GM18507 (cell line): ENCODE measurements around the gene SUGCT.
"Not testable (repeated sequence)": the region's sequence is repeated elsewhere in the genome, so short reads cannot be mapped to it uniquely, and the experiment has no call there.

ENCODE experiments used
- DNase-seq: peaks from one replicate; pipeline ENCODE4 v3.0.0; 2011; ENCODE audit warnings: low read depth; ENCODE audit not compliant: insufficient read length; ENCODE audit errors: extremely low spot score
- FAIRE-seq: peaks from 2 replicates; lab custom pipeline; 2011; peaks lifted over from hg19 to GRCh38; lab: Jason Lieb, UNC

SUGCT gene

DNA sequence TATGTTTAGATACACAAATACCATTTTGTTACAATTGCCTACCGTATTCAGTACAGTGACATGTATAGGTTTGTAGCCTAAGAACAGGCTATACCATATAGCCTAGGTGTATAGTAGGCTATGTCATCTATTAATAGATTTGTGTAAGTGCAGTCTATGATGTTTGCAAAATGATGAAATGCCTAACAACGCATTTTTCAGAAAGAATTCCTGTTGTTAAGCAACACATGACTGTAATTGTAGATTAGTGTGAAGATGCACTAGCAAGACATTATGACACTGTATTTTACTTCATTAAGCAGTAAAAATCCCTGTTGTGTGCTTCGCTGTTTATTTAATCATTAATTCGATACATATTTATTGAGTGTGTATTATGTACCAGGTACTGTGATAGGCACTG lies 446.0 kb downstream of the SUGCT start:
- FAIRE-seq (no peak), DNase-seq (no peak)

DNA sequence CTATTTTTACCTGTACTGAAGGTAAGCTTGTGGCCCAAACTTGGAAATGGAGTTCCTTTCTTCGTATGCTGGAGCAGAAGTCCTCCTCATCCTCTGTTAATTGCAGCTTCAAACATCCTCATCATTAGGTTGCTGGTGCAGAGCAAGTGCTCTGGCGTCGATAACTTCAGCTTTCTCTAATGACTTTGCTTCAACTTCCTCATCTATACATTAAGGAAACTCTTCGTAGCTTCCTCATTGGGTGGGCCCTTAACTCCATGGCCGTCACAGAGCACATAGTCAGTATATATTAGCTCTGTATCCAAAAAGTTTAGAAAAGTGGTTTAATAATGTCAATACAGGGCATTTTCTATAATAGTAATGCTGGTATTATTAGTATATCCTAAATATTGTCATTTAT lies 447.7 kb downstream of the SUGCT start:
- DNase-seq = no peak
- FAIRE-seq = no peak

DNA sequence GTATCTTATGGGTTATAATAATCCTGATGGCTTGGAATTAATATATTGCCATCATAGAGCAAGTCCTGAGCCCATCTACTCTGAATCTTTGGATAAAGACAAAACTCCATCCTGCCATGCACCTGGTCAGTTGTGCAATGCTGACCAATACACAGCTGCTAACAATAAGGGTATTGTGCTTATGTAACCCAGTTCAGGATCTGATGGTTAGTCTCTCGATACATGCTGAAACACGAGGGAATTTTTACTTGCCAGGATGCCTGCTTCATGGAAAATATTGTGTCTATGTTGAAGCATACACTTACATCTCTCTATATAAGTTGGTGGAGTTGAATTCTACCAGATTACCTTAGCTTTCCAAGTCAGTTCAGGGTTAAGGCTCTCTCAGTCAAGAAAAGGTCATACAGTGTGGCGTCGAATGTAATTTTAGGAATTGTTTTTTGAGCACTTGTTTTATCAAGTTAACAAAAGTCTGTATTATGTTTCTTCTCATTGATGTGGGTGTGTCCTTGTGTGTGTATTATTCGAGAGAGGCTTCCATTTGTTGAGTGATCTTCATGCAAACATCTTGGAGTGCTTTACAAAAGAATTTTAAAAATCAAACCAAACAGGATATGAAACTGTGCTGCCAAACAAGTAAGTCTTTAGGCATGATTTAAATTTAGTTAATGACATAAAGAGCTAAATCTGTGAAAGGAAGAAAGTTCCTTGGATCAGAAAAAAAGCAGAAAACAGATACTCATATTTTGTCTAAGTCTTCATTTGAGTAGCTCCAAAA lies 449.1 kb downstream of the SUGCT start:
- no peak for FAIRE-seq
- DNase-seq = no peak

DNA sequence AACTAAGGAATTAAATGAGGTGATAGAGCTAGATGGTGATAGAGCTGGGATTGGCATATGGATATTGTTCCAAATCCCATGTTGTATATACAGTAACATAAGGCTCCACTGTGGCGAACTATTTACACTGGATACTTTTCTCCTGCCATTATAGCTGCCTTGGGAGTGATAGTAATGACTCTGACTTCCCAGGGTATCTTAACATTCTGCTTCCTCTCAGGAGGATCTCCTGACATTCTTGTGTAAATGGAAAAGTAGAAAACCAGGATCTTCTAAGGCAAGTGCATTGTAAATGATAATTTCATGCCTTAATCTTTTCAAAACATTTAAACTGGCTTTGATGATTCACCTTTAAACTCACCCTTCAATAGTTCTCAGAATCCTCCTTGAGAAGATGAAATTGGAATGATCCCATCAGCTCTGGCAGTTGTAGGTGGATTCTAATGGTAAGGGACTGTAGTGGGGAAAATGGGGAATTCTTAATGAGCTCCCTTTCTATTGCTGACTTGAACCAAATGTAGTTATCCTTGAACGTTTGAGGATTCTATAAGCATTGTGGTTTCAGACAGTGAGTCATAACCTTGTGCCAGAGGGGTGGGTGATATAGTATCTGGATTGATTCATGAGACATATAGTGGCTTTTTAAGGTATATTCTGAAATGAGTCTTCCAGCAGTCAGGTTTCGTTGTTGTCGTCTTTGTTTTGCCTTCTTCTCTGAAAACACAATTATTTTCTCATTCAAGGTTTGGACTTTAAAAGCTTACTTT lies 450.0 kb downstream of the SUGCT start:
- FAIRE-seq = no peak
- DNase-seq = no peak

DNA sequence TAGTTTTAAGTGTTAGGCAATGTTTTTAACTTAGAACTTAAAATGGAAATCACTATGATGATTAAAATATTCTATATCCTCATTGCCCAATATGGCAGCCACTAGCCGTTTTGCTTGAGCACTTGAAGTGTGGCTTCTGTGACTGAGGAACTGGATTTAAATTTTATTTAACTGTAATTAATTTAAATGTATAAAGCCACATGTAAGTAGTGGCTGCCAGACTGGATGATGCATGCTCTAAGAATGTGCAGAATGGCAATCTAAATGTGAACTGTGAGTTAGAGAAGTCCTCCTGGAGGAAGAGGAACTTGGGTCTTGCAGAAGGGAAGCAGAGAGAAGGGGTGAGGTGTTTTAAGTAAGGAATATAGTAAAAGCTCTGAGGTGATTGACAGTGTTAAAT lies 451.4 kb downstream of the SUGCT start:
- no peak for DNase-seq

DNA sequence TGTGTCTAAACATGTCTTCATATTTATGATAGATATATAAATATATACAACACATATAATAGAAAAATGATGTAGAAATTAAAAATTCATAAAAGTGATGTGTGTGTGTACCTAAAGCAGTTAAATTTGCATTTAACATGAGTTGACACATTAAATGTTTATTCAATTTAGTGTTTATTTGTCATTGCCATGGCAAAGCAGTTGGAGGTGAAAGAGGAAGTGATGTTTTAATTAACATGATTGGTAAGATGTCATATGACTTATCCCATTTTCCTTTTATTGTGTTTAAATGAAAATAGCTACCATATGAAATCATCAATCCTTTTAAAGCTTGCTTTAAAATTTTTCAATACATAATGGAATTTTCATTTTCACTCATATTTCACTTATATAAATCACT lies 452.6 kb downstream of the SUGCT start:
- DNase-seq (no peak), FAIRE-seq (no peak)

More for the DNA sequence above, 451.4 kb downstream of the SUGCT start:
- FAIRE-seq = no peak

DNA sequence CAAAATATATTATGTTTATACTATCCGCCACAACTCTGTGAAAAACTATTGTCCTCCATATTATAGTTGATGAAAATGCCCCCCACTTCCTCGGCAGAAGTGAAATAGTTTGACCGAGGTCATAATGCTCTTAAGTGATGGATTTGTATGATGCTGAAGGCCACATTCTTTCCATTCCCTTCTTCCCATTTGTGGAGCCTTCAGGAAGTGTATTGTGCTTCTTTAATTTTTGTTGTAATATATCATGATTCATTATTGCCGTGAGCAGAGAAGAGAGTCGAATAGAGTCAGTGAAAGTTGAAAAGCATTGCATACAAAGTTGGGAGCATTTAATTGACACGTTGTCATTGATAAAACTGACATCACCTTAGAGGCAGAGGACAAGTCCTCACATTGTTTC lies 460.3 kb downstream of the SUGCT start:
- DNase-seq (no peak), FAIRE-seq (no peak)

DNA sequence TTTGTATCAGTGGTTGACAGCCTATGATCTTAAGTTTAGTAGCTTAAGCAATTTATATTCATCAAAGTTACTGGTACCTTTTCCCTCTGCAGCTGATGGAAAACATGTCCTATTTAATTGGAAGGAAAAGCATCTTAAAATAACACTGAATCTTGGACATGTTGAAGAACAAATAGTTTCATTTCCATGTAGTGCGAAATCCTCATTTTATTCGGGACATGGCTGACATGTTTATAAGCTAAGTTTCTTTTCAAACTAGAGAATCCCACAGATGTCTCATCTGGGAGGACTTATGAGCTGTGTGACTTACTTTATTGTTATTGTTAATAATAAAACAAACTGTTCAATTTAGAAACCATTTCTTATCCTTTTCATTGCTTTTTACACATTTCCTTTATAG lies 461.0 kb downstream of the SUGCT start:
- no peak for DNase-seq
- no peak for FAIRE-seq

DNA sequence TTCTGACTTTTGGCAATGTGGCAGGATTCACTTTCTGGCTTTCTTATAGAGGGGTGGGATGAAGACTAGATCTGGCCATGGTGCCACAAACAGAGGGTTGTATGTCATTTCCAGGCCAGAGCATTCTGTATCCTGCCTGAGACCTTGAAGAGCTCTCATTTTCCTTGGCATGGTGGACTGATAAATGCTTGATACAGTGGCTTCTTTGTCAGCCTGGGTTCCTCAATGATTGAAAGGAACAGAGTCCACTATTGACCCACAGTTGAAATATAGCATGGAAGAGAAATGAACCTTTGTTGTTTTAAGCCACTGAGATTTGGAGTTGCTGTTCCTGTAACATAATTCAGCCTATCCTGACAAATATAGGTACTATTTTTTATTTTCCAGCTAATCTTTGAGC lies 462.7 kb downstream of the SUGCT start:
- FAIRE-seq (no peak), DNase-seq (no peak)

DNA sequence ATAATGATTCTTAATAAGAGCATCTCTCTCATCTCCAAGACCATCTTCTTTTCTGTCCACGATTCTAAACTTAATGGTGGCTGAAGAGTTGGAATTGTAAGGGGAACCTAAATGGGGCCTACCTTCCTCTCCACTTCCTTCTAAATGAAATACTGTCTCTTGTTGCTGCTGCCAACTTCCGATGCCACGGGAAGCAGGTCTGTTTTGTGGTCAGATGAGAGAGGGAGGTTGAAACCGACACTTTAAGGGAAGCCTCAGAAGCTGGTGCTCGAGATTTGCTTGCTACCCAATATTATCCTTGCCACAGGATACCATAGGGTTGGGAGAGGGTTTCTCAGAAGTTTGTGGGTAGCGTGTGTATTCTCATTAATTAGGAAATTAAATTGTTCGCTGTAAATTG lies 464.1 kb downstream of the SUGCT start:
- no peak for DNase-seq
- no peak for FAIRE-seq

DNA sequence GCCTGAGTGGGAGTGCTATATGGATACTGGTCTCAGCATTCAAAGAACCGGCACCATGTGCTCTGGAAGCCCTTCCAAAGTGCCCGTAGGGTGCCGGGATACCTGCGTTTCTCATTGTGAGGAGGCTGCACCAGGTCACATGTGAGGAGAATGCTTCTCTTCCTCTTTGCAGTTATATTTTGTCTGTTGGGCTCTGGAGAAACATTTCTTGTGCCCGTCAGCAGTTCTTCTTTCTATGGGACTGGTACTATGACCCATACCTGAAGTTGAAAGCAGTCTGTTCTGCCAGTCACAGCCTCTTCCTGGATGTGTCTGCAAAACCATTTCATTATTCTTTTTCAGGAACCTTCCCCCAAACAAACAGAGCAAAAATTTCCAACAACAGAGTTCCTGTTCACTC lies 465.0 kb downstream of the SUGCT start:
- no peak for DNase-seq
- no peak for FAIRE-seq

DNA sequence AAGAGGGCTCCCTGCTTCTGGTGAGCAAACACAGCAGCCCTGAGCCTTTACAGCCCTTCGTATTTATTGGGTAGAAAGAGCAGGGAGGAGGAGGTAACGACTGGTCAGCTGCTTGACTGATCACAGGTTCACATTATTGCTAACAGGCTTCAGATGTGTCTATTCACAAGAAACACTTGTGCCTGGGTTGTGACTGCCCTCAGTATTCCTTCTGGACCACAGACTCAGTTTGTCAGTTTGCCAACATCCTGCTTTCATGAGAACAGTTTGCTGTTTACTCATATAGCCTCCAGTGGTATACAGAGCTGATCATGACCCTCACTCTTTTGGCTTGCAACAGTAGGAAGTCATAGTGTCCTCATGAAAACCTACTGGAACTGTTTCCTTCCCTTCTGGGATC lies 467.5 kb downstream of the SUGCT start:
- FAIRE-seq, DNase-seq: not testable (repeated sequence)

DNA sequence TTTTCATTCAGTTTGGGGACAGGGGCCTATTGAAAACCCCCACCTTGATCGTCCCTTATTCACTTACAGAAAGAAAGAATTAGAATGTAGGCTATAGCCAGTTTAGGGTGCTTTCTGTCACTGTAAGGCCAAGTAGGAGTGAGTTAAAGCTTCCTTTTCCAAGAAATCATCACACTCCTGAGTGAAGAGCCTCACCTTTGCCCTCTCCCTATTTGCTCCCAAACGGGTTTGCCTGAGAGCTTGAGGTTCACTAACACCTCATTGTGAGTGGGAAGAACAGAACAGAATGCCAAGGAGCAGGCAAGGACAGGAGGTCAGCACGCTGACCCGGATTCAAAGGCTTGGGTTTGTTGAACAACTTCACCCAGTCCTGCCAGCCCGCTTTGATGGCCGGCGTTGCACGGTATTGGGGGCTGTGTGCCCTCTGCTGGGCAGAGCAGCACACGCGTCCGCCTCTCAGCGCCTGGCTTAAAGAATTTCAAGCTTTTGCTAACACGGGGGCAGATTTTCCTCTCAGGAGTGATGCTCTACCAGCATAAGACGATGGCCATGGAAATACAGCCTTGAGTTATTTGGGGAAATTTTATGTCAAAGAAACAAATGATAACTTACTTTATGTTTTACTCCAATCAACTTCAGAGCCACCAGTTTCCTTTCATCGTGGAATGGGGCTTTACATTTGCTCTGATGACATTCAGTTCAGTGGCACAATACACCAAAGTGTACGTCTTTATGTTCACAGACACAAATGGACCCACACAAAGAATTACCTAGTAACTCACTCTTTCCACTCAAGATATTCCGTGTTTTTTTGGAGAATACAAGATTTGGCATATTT lies 470.0 kb downstream of the SUGCT start:
- no peak for FAIRE-seq
- DNase-seq = peak; percentile 9

DNA sequence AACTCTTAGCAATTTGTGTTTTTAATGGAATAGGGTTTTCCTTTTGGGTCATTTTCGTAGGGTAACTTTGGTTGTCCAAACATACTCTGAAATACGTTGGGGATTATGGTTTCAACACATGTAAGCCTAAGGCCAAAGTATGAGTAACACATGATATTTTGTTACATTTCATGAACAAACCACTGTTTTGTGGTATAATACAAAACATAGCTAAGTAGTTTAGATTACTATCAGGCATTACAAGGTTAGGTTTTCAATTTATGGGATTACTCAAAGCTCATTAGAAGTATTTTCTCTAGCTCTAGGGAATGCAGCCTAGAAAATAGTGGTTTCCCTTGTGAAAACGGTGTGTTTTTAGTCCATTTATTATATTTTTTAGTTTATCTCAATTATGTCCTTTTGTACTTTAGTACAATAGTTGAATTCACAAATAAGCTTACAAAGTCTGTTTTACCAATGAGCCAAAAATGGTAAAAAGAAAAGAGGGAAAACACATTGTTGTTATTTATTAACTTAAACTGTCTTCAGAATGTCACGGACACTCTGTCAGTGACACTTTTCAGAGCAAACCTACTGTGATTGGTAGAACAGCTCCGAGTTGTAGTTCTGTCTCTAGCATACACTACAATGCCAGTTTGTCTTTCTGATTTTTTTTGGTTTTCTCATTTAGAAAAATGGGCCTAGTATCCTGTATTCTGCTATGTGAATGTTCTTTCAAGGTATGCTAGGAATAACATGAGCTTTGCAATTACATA lies 473.7 kb downstream of the SUGCT start:
- FAIRE-seq = no peak
- no peak for DNase-seq

DNA sequence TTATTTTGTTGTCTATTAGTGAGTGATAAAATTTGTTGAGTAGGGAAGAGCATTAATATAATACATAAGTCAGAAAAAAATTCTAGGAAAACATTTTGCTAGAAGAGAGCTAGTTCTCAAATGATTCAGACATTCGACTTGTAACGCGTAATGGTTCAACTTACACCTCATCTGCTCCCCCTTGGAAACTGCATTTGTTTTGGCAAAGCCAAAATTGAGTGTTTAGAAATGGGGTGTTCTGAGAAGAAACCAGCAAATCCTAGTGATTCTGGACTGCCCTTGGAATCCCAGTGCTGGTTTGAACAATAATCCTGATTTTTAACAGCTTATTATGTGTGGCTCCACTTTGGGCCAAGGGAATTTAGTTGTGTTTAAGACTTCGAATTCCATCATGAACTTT lies 475.7 kb downstream of the SUGCT start:
- no peak for FAIRE-seq
- no peak for DNase-seq

DNA sequence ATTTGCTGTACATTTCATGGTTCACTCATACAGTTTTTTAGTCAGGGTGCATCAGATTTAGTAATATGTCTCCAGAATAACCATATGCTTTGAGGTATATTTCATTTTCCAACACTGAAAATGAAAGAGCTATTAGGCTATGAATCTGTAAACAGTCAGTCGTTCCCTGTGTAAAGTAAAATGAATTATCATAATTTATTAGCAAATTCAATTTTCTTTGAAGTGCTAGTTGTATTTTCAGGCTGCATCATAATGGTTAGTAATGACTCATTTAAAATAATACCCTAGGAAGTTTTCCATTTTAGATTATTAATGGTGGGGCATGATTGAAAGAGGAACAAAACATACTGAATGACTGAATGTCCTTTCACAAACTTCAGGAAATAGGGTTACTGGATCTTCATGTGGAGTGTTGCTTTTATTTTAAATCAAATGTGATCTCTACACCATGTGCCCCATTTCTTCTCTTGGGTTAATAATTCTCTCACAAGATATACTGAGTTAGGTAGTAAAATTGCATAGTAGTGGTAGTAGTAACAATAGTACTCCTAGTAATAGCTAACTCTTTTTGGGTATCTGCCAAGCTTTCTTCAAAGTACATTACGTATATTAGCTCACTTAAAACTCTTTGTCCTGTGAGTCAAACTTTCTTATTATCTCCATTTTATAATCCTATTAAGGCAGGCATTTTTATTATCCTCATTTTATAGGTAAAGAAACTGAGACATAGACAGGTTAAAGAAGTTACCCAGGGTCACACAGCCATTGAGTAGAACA lies 476.5 kb downstream of the SUGCT start:
- FAIRE-seq (no peak), DNase-seq (no peak)

DNA sequence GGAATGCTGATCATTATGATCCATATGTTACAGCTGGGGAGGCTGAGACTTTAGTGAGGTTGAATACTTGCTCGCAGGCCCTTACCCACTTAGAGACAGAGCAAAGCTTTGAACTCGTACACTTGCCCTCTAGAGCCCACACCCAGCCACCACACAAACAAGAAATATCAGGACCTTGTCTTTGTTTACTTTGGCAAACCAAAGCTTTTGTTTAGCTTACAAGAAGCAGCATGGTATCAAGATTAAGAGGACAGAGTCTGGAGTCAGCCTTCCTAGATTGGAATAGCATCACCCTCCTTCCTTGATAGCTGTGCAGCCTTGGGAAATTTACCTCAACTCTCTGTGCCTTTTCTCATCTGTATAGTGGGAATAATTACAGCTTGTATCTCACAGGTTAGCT lies 477.5 kb downstream of the SUGCT start:
- DNase-seq = no peak
- no peak for FAIRE-seq

DNA sequence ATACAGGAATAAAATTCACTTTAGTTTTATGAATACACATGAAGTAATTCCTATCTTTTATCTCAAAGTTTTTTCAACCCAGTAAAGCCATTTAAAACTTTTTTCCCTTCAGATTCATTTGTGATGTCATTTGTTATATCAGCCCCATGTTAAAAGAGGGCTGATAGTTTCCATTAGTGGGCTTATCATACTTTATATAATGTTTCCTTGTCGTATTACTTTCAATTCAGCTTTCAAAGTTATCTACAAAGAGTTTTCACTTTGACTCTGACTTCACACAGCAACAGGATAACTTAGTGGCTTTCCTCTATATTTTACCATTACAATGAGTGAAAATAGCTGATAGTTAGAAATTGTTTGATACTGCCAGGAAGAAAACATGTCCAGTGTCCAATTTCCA lies 484.8 kb downstream of the SUGCT start:
- FAIRE-seq = no peak
- no peak for DNase-seq

DNA sequence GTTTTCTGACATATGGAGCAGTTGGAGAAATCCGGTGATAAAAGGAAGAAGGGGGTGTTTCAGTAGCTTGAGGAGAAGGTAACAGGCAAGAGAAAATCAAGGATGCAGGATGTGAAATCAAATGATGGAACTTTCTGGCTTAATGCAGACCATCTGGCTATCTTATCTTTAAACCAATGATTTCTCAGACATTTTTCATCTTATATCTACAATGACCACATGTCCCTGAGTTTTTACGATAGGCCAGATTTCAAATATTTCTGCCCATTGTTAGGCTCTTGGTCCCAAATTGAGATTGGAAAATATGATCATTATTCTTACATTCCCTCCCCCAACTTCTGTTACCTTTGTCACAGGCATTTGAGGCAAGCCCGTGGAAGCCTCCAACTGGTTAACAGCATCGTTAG lies 486.8 kb downstream of the SUGCT start:
- DNase-seq (no peak), FAIRE-seq (no peak)
